A673 (cell line): ENCODE data around the gene CLEC16A. TPM values are rescaled to one million over a fixed set of nuclear protein-coding genes. Genes with fewer than 3 reads are reported as not detected.

Source experiments
- BruUV-seq: library from RNA; stranded (reverse); fragments of 400-500 nt; replicated peaks from 2 replicates; lab custom pipeline; 2021; lab: Mats Ljungman, UMichigan
- CTCF ChIA-PET: fragments of 300-600 bp; sonication (Branson Sonifier 250); formaldehyde crosslinking; loops from one replicate; lab custom pipeline; 2022; ENCODE audit warnings: antibody characterized with exemption; lab: Charles Lee
- POLR2A ChIA-PET: fragments of 300-600 bp; sonication (Branson Sonifier 250); formaldehyde crosslinking; loops from one replicate; lab custom pipeline; 2022; ENCODE audit warnings: antibody characterized with exemption; ENCODE audit not compliant: low non-redundant PET; lab: Charles Lee
- DNase-seq: peaks from one replicate; pipeline ENCODE4 v3.0.0-alpha.2; 2015; ENCODE audit warnings: low spot score
- H3K27ac ChIP-seq: fragments of 200-600 bp; sonication (generic); 2 replicates; pipeline ENCODE4 v1.5.1; 2016; ENCODE audit warnings: mixed run types, low read depth, mild to moderate bottlenecking, mixed read lengths, antibody characterized with exemption, low read length; ENCODE audit not compliant: poor library complexity, severe bottlenecking
- H3K27me3 ChIP-seq: fragments of 200-600 bp; sonication (generic); replicated peaks from 2 replicates; pipeline ENCODE4 v1.6.1; 2017; ENCODE audit warnings: mixed run types, low read depth, mild to moderate bottlenecking, mixed read lengths, antibody characterized with exemption, low read length; ENCODE audit not compliant: insufficient read depth, poor library complexity
- H3K36me3 ChIP-seq: fragments of 200-600 bp; sonication (generic); 2 replicates; pipeline ENCODE4 v1.6.1; 2016; ENCODE audit warnings: mixed run types, mild to moderate bottlenecking, mixed read lengths, antibody characterized with exemption, low read length; ENCODE audit not compliant: insufficient read depth, poor library complexity, severe bottlenecking
- H3K4me1 ChIP-seq: fragments of 200-600 bp; sonication (generic); 2 replicates; pipeline ENCODE4 v1.6.1; 2017; ENCODE audit warnings: mixed run types, mild to moderate bottlenecking, mixed read lengths, antibody characterized with exemption, low read length; ENCODE audit not compliant: insufficient read depth, poor library complexity, severe bottlenecking
- H3K4me3 ChIP-seq: fragments of 200-600 bp; sonication (generic); 2 replicates; pipeline ENCODE4 v1.5.1; 2016; ENCODE audit warnings: low read depth, mixed run types, mild to moderate bottlenecking, mixed read lengths, low read length; ENCODE audit not compliant: poor library complexity, severe bottlenecking
- H3K9me3 ChIP-seq: fragments of 200-600 bp; sonication (generic); 2 replicates; pipeline ENCODE4 v1.6.1; 2016; ENCODE audit warnings: mixed run types, low read depth, mild to moderate bottlenecking, mixed read lengths, antibody characterized with exemption, low read length; ENCODE audit not compliant: poor library complexity, severe bottlenecking
- EZH2 ChIP-seq: fragments of 200-600 bp; sonication (generic); IDR thresholded peaks from 2 replicates; pipeline ENCODE4 v1.6.1; 2017; ENCODE audit warnings: borderline replicate concordance, low read depth, mild to moderate bottlenecking, mixed read lengths, antibody characterized with exemption, low read length; ENCODE audit not compliant: poor library complexity, severe bottlenecking
- intact Hi-C: fragments of 100-400 bp; cut with micrococcal nuclease; formaldehyde crosslinking; loops from one replicate; pipeline ENCODE4 v1.10.0; 2022; ENCODE audit not compliant: unreplicated experiment
- total RNA-seq: library from RNA; stranded (reverse); gene quantifications from 2 replicates; pipeline ENCODE4 v1.2.3, GENCODE V29; 2021
- TF ChIP-seq, protein P1 (sequence below): fragments of 300-800, 200-600 bp; sonication (generic); conservative IDR thresholded peaks from 2 replicates; pipeline ENCODE4 v1.5.1; 2017; ENCODE audit warnings: low read depth, mild to moderate bottlenecking, antibody characterized with exemption, low read length, moderate library complexity, mixed read lengths

Gene CLEC16A
- total RNA-seq, 1 experiment from 2014 or later: 23.4 TPM

DNA sequence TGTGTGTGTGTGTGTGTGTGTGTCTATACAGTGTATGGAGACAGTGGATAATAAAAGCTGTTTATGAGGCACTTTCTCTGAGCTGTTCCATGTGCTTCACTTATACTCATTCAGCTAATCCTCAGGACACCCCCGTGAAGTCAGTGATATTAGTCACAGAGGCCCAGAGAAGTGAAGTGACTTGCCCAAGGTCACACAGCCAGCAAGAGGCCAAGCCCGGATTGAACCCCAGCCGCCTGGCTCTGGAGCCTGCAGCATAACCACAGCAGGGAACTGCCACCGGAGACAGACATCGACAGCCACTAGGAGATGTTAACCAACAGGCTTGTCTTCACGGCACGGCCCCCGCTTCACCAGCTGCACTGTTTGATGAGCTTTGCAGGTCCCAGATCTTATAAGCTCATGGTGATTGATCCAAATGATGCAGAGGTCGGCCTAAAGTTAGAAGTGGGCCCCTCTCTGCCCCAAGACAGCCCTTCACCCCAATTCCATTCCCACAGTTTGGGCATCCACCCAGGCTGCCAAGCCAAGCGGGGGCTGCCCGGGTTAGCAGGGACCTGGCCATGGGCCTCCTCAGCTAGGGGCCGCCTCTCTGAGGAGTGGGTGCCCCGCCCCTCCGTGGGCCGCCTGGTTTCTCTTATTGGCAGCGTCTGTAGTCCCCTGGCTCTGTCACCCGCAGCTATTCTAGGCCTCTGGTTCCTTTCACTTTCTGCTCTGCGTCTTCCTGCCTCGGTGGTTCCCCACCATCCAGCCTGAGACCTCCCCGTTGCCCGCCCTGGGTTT, 280.7 kb downstream of the CLEC16A start:
- ChIA-PET POLR2A (no interaction called here), CTCF (no interaction called here)
- H3K4me3 ChIP-seq: no peak overlapping the region
- H3K27me3 ChIP-seq: no peaks in the 10 kb centered on the region
- no peak overlapping the region for H3K27ac ChIP-seq
- intact Hi-C loops: no loop called here
- DNase-seq: no peak
- no peak for TF ChIP-seq EZH2
- TF ChIP-seq, protein P1, sequence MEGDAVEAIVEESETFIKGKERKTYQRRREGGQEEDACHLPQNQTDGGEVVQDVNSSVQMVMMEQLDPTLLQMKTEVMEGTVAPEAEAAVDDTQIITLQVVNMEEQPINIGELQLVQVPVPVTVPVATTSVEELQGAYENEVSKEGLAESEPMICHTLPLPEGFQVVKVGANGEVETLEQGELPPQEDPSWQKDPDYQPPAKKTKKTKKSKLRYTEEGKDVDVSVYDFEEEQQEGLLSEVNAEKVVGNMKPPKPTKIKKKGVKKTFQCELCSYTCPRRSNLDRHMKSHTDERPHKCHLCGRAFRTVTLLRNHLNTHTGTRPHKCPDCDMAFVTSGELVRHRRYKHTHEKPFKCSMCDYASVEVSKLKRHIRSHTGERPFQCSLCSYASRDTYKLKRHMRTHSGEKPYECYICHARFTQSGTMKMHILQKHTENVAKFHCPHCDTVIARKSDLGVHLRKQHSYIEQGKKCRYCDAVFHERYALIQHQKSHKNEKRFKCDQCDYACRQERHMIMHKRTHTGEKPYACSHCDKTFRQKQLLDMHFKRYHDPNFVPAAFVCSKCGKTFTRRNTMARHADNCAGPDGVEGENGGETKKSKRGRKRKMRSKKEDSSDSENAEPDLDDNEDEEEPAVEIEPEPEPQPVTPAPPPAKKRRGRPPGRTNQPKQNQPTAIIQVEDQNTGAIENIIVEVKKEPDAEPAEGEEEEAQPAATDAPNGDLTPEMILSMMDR: no peak
- H3K4me1 ChIP-seq: no peaks in the 10 kb centered on the region
- no peaks in the 10 kb centered on the region for H3K9me3 ChIP-seq
- no peaks in the 10 kb centered on the region for H3K36me3 ChIP-seq
- no TSS peak for BruUV-seq

DNA sequence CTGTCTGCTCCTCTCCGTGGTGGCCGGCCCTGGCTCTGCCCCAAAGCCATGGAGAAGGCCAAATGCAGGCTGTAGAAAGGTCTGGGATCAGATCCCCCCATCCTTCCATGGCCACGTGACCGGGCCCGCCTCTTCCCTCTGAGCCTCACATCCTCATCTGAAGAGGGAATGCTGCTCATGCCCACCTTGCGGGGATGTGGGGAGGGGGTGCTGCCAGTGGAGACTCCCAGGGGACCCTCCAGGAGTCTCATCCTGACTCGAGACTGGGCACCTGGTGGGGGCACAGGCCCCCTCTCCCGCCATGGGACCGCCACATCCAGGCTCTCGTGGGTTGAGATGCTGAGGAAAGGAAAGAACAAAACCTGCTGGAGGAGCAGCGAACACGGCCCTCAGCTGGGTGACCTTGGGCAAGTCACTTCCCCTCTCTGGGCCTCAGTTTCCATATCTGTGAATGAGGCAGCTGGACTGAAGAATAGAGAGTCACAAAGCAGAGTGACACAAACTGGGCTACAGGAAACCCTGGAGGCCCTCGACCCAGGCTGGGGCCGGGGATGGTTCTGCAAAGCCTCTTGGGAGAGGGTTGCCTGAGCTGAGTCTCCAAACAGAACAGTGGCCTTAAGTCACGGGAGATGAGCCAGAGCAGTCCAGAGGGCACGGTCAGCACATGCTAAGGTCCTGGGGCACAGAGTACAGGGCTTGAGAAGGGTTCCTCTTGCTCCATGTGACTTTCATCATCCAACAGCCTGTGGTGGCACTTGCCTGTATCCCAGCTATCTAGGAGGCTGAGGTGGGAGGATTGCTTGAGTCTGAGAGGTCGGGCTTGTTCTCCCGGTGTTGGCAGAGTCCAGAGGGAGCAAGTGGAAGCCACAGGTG, 281.5 kb downstream of the CLEC16A start:
- intact Hi-C loops: no loop called here
- CTCF ChIA-PET: no interaction called here
- no peaks in the 10 kb centered on the region for H3K4me1 ChIP-seq

DNA sequence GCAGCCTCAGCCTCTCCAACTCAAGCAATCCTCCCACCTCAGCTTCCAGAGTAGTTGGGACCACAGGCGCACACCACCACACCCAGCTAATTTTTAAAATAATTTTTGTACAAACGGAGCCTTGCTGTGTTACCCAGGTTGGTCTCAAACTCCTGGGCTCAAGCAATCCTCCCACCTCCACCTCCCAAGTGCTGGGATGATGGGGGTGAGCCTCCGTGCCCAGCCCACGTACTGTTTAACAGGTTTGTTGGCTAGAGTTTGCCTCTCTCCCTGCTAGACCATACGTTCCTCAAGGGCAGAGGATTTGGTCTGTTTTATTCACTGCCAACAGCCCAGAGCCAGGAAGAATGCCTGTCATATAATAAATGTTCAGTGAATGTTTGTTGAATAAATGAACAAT, 285.1 kb downstream of the CLEC16A start:
- no TSS peak for BruUV-seq
- Histone ChIP-seq H3K27me3 (no peaks in the 10 kb centered on the region), H3K4me3 (no peak overlapping the region), H3K9me3 (no peaks in the 10 kb centered on the region), H3K27ac (no peak overlapping the region), H3K36me3 (no peaks in the 10 kb centered on the region), H3K4me1 (no peaks in the 10 kb centered on the region)
- intact Hi-C loops: no loop called here
- TF ChIP-seq EZH2: no peak
- TF ChIP-seq, protein P1: no peak
- no peak for DNase-seq
- POLR2A ChIA-PET: no interaction called here
- CTCF ChIA-PET: no interaction called here

More for the DNA sequence above, 281.5 kb downstream of the CLEC16A start:
- H3K36me3 ChIP-seq: no peaks in the 10 kb centered on the region
- H3K4me3 ChIP-seq: no peak overlapping the region
- no peak for DNase-seq
- H3K27me3 ChIP-seq: no peaks in the 10 kb centered on the region
- POLR2A ChIA-PET: no interaction called here
- H3K27ac ChIP-seq: no peak overlapping the region
- H3K9me3 ChIP-seq: no peaks in the 10 kb centered on the region
- BruUV-seq: no TSS peak
- TF ChIP-seq EZH2: no peak
- TF ChIP-seq, protein P1: no peak
